ENCODE measurements around the gene RNASE13.

The RNASE13 gene

DNA sequence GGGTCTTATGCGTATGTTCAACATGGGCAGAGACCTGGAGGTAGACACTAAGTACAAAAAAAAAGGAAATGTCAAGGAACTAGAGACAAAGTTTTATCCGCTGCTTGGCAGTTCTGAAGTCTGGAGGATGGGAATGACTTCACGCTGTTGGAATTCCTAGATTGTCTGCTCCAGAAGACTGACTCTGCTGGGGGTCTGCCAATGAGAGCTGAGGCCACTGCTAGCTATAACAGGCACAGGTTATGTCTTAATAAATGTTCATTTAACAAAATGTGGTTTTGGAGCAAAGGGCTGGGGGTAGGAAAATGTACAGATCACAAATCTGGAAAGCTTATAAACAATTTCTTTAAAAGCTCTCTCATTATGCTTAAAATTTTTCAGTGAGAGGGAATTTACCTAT, 28.9 kb upstream of the RNASE13 start:
- no peak for DNase-seq

DNA sequence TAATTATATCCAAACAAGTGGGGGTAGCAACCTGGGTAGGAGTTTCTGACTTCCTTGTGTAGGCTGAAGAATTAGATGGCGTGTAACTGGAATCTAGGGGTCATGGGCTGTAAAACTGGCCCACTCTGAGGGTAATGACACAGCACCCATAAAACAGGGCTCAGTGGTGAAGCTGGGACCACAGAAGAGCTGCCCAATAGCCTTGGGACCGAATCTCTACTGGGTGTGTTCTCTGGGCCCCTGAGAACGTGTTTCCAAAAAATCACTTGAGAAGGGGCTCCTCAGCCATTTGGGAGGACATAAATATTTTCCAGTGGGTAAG, 26.7 kb upstream of the RNASE13 start:
- DNase-seq = no peak

DNA sequence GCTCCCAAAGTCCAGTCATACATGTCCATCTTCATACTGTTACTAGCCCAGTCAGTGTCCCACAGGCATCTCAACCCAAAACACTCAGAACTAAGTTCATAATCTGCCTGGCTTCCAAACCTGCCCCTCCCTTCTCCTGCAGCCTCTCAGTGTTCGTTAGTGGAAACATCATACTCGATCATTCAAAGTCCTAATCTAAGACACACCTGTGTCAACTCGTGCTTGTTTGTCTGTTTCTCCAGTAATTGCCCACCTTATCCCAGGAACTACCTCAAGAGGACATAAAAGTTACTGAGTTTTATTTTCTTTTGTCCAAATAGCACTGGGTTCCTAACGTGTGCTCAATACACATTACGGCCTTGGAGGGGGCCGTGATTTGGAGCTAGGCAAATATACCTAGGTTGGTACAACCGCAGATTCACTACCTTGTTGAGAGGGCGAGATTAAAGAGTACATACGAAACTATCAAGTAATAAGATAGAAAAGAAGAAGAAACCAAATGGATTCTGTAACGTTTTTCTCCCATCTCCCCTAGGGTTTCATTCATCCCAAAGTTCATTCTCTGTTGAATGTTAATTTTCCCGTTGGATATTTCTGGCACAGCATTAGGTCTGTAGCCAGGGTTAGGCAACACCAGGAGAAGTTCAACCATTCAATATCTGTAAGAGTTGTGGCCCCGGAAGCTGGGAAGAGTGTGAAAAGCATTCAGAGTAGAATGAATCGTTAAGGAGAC, 26.2 kb upstream of the RNASE13 start:
- DNase-seq = no peak

DNA sequence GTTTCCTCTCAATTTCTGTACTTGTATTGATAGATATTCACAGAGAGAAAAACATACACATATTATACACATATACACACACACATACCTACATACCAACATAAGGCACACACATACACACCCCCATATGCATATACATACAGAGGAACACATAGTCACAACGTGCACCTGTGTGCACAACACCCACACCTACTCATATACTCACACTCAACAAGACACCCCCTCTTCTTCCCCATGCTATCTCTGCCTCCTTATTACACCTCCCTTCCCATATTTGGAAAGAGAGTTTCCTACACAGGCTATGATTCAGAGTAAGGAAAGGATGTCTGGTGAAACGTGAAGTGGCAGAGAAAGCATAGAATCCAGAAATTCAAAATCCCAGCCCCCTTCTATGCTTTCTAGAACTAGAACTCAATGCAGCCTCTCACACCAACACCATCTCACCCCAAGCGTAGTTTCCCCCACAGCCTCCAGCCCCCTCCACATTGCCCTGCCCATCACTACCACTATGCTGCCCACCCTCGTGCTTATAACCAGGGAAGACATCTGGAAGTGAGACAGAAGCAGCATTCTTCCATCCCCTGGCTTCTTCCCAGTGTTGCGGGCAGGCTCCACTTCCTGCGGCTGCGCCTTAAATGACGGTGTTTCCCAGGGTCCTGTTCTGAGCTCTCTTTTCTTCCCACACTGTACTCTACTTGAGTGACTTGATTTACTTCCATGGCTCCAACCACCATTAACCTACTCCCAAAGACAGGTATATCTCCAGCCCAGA, 25.4 kb upstream of the RNASE13 start:
- no peak for DNase-seq

DNA sequence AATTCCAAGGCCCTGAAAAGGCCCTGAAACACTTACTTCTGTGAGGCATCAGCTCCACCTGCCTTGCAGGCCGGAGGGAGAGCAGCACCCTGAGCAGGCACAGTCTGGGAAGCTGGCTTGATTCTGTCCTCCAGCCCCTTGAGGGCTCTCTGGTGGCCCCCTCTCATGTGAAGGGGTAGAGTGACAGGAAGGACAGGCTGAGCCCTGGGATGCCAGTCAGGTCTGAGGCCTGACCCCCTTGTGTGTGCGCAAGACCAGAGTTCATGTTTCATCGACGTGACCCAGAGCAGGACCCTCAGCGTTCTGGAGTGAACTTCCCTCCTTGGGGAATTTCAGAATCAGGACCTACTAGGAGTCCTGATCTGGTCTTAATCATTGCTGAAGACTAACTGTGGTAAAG, 24.3 kb upstream of the RNASE13 start:
- no peak for DNase-seq

DNA sequence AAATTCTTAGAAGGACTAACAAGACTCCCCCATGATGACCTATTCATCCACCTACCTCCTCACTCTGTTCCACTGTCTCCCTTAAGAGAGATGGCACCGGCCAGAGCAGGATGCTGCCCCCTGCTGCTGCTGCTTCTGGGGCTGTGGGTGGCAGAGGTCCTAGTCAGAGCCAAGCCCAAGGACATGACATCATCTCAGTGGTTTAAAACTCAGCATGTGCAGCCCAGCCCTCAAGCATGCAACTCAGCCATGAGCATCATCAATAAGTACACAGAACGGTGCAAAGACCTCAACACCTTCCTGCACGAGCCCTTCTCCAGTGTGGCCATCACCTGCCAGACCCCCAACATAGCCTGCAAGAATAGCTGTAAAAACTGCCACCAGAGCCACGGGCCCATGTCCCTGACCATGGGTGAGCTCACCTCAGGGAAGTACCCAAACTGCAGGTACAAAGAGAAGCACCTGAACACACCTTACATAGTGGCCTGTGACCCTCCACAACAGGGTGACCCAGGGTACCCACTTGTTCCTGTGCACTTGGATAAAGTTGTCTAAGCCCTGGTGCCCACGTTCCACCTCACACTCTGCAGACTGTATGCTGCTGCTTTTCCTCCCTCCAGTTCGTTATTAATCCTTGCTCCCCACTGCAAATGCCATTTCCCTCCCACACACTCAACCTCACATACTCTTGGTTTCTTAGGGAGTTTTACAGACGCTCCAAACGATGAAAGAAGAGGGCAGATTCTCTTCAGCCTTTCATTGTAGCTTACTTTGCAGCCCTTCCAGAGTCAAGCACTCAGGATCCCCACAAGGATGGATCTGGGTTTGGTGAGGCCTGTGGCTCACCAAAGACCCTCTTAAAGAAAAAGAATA, 23.4 kb upstream of the RNASE13 start, which contains the start of gene RNASE8:
TSS of gene RNASE8 (plus strand) at position 20 of the 873 bp plus-strand sequence. CDS start at position 91, 71 bp downstream.
- no peak for DNase-seq

DNA sequence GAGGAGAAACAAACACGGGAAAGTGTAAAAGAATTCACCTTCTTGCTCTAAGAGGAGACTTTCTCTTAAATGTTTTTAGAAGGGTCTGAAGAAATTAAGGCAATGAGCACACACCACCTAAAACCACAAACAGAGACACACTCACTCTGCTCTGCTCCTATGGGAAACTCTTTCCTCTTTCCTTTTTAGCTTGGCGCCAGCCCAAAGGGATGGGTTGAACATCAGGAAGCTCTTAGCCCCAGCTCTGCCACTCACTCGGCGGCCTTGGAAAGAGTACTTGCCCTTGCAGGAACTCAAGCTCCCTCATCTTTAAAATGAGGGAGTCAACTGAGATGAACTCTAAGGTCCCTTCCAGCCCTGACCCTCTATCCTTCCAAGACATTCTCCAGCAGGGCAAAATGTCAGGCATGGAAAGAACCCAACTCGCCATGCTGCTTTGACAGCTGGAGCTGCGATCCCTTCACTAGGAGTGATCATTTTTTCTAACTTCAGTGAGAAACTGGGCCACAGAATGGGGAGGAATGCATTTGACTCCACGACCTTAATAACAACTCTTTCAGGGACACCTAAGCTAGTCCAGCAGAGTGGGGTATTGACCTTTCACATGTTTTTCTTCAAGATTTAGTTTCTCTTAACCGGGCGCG, 22.0 kb upstream of the RNASE13 start:
- DNase-seq = no peak

DNA sequence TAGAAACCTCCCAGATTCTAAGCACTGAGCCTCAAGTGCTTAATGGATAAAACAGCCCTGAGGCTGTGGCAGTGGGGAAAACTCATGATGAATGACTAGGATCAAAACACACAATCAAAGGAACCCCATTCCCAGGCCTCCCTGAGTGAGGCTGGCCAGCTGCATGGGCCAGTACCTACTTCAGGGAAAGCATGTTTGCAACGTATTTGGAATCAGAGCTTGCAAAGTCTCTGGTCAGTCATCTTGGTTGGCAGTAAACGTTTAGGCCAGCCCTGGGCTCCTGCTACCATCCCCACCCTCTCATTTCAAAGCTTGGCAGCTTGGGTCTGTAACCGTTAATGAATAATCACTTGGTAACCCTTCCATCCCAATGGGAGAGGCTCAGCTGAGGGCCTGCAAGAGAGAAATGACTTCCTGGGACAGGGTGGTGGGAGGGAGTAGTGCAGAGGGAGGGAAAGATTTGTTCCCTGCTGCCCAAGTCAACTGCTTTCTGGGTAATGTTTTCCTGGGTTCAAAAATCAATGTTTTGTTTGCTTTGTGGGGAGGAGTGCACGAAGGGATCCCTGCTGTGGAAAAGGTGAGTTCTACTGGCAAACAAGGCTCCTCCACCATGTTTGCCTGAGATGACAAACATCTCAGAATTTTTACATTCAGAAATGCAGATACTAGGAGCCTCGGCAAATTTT, 21.0 kb upstream of the RNASE13 start:
- DNase-seq = no peak

DNA sequence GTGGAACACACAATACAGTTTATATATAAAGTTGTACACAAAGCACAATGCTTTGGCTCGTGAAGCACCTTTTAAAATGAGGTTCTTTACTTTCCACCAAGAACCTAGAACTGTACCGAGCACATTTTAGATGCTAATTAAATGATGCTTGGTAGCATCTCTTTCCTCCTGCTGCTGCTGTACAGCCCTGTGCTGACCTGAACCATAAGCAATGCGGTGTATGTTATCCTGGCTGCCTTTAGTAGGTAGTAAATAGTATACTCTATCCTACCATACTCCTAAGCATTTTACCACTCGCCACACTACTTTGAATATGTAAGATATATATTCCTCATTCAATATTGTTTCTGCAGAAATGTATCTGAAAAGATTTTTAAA, 20.1 kb upstream of the RNASE13 start:
- DNase-seq = no peak

DNA sequence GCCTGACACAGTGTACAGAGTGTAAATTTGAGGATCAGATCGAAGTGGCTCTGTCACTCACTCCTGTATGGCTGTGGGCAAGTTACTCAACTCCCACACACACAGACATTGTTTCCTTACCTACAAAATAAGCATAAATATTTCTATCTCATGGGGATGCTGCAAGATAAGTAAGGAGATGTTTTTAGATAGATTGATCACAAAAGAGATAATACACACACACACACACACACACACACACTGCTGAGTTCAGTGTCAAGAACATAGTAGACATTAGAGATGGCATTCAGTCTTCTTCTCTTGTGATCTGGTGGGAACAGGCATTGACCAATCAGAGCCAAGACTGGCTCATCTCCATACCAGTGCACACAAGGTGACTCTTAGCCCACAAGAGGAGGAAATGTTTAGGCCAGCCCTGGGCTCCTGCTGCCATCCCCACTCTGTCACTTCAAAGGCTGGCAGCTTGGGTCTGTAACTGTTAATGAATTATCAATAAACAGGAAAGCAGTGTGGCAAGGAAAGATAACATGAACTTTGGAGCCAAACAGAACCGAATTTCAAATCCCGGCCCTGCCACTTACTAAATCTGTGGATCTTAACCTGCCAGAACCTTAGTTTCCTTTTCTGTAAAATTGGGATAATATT, 19.6 kb upstream of the RNASE13 start:
- DNase-seq = no peak

DNA sequence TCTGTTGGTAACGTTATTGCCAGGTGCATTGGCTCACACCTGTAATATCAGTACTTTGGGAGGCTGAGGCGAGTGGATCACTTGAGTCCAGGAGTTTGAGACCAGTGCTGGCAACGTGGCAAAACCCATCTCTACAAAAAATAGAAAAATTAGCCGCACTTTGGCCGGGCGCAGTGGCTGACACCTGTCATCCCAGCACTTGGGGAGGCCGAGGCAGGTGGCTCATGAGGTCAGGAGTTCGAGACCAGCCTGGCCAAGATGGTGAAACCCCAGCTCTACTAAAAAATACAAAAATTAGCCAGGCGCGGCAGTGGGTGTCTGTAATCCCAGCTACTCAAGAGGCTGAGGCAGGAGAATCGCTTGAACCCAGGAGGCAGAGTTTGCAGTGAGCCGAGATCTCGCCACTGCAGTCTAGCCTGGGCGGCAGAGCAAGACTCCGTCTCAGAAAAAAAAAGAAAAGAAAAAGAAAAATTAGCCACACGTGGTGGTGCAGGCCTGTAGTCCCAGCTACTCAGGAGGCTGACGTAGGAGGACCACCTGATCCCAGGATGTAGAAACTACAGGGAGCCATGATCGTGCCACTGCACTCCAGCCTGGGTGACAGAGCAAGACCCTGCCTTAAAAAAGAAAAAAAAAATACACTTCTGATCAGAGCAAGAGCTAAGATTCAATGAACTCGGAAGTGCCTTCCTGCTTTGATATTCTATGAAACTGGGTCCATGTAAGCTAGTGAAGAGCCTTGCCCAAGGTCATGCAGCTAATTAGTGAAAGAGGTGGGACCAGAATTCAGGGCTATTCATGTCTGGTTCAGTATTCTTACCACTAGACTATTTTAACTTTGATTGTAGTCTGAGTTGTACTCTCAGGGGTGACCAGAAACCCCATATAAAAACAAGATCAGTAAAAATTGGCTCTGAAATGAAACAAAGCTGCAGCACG, 18.8 kb upstream of the RNASE13 start:
- no peak for DNase-seq

DNA sequence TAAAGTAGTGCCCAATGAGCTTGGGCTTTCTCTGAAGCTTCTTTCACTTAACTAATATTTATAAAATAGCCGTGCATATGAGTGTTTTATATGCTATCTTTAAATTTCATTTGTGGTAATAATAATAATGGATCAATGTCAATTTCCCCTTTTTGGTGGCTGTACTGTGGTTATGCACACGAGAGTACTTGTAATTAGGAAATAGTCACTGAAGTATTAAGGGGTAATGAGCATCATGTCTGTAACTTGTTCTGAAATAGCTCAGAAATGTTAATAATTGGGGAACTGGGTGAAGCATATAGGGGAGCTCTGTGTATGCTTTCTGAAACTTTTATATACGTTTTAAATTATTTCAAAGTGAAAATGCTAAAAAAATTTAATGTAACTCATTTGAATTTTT, 16.0 kb upstream of the RNASE13 start:
- DNase-seq = no peak

DNA sequence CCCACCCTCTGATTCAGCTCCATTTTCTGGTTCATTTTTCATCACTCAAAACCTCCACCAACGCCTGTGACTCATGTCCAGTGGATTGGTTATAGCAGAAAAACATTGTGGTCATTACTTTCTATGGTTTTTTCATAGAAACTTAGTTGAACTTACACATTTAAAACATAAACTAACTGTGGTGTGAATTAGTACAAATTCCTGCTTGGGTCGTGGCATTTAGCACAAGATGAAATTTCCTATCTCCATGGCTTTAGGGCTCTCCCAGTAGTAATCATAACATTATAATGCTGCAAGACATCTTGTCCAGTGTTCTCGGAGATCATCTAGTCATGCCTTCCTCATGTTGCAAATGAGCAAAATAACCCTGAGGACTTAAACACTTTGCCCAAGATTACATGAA, 14.7 kb upstream of the RNASE13 start:
- DNase-seq = no peak

DNA sequence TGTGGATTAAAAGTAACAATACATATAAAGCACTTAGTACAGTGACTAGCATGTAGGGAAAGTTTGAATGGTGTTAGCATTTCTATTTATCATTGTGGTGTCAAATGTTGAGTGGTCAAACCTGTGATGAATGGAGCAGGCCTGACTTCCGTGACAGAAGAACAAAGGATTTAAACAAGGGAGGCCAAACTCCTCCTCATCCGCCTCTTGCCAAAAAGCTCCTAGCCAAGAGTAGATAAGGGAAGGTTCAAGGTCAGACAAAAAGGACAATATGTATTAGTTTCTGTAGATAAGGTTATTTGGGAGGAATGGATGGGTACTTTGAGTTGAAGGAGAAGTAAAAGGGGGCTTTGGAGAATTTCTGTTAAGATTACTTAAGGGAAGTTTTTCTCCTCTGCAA, 14.0 kb upstream of the RNASE13 start:
- DNase-seq = no peak

DNA sequence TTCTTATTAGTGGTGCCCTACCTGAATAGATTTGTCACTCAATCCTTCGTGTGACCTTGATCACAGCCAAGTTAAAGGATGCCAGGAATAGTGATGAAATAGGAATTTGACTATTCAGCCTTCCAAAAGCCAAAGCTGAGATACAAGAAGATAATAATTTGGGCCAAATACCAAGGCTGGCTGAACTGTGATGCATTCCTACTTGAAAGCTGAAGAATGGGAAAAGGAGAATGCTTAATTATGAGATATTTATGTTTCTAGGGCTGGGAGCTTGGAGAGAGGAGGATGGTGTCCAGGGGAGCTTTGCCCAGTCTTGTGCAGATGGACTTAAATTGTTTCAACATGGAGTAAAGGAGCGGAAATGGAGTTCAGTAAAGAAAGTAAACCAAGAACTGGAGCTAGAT, 12.8 kb upstream of the RNASE13 start:
- DNase-seq = no peak

DNA sequence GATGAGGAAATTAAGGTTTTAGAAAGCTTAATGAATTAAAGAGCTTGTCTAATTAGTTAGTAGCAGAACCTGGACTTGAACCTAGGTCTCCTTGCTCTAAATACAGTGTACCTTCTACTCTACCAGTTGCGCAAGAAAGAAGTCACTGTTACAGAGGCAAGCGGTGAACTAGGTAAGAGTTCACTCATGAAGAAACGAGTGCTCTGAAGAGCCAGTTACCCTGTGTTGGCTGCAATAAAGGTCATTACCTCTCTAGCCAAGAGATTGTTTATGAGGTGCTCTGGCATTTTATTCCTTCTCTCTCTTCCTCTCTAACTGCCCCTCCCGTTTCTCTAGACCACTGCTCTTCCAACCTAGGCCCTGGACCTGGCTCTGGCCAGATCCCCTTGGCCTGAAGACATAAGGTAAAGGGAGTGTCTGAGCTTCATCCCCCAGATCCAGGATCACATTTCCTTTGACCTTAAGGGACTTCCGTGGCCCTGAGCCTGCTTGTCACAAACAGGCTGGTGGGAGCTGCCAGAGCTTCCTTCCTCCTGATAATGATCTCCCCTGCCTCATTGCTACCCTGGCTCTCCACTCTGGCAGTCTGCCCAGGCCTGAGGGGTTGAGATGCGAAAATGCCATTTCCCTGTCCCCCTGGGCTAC, 9.5 kb upstream of the RNASE13 start:
- DNase-seq = no peak

DNA sequence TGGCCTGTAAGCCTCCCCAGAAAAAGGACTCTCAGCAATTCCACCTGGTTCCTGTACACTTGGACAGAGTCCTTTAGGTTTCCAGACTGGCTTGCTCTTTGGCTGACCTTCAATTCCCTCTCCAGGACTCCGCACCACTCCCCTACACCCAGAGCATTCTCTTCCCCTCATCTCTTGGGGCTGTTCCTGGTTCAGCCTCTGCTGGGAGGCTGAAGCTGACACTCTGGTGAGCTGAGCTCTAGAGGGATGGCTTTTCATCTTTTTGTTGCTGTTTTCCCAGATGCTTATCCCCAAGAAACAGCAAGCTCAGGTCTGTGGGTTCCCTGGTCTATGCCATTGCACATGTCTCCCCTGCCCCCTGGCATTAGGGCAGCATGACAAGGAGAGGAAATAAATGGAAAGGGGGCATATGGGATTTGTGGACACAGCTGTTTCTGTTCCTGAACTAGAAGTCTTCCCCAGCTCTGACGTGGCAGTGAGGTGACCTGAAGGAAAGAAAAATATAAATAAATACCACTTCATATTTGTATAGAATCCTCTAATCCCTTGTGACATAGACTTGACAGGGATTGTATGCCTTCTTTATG, 8.9 kb upstream of the RNASE13 start:
- no peak for DNase-seq

DNA sequence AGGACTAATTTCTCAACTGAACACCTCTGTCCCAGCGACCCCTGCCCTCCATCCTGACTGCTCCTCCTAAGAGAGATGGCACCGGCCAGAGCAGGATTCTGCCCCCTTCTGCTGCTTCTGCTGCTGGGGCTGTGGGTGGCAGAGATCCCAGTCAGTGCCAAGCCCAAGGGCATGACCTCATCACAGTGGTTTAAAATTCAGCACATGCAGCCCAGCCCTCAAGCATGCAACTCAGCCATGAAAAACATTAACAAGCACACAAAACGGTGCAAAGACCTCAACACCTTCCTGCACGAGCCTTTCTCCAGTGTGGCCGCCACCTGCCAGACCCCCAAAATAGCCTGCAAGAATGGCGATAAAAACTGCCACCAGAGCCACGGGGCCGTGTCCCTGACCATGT, 8.3 kb upstream of the RNASE13 start:
- DNase-seq = no peak

DNA sequence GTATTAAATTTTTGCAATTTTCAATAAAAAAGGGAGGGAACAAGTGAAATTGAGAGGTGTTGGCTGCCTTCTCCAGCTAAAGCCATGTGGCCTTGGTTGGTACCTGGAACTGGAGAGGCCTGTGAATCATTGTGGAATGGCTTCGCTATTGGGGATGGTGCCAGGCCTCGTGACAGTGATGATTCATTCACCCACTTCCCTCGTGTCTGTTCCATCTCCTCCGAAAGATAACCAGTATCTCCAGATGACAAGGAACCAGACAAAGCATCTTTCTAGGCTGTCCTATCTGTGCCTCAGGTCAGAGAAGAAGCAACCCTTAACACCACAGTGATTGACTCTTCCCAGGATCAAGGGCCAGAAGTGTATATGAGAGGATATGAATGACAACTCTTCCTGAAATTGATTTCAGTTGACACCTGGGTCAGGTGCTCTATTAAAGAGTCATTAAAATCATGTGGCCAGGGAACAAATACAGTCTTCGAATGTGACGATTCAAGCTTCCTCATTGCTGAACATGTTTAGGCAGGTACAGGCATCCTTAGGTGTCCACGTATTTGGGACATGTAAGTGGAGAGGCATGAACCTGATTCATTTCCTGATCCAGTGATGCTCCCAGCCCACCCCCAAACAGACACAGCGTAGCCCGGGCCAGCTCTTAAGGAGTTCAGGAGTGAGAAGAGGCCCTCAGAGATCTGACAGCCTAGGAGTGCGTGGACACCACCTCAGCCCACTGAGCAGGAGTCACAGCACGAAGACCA, 7.2 kb upstream of the RNASE13 start, which contains the start of gene RNASE7:
TSS of gene RNASE7 (plus strand) at position 687 of the 758 bp plus-strand sequence. CDS start 631 bp downstream, outside the sequence.
- no peak for DNase-seq

Measured in cortex of kidney (tissue), 1 donor.